IgD-negative memory B cell (primary cell): ENCODE data around the gene XCR1. TPM values are rescaled to one million over a fixed set of nuclear protein-coding genes. Genes with fewer than 3 reads are reported as not detected.
A peak's percentile ranks its signal among the peaks of the same experiment; 100 is the strongest.

Experiments
- H3K27ac Mint-ChIP-seq, 3 donors: one replicate each; pipeline ENCODE4 v1.8.0; 2020 to 2022; ENCODE audit warnings: mild to moderate bottlenecking in 3 of 3, mixed read lengths in 3 of 3, moderate library complexity in 1 of 3
- H3K27me3 Mint-ChIP-seq: one replicate; pipeline ENCODE4 v1.8.0; 2021; ENCODE audit warnings: mixed read lengths
- H3K36me3 Mint-ChIP-seq: one replicate; pipeline ENCODE4 v1.8.0; 2020; ENCODE audit warnings: mild to moderate bottlenecking, mixed read lengths
- H3K4me1 Mint-ChIP-seq, 3 donors: one replicate each; pipeline ENCODE4 v1.8.0; 2020 to 2022; ENCODE audit warnings: mixed read lengths in 3 of 3, mild to moderate bottlenecking in 1 of 3
- H3K4me3 Mint-ChIP-seq, 4 donors: one replicate each; pipeline ENCODE4 v1.8.0; 2020 to 2022; ENCODE audit warnings: mild to moderate bottlenecking in 4 of 4, mixed read lengths in 4 of 4, moderate library complexity in 3 of 4
- H3K9me3 Mint-ChIP-seq, 3 donors: one replicate each; pipeline ENCODE4 v1.8.0; 2020 to 2021; ENCODE audit warnings: mixed read lengths in 3 of 3, mild to moderate bottlenecking in 1 of 3
- polyA plus RNA-seq: library from polyadenylated mRNA; unstranded; fragments of 300-500 nt; fragmentation: Illumina TruSeq; gene quantifications from one replicate; pipeline ENCODE4 v1.2.3, GENCODE V29; 2021

The XCR1 gene
- polyA plus RNA-seq, 1 donor from 2014 or later, result not detected

DNA sequence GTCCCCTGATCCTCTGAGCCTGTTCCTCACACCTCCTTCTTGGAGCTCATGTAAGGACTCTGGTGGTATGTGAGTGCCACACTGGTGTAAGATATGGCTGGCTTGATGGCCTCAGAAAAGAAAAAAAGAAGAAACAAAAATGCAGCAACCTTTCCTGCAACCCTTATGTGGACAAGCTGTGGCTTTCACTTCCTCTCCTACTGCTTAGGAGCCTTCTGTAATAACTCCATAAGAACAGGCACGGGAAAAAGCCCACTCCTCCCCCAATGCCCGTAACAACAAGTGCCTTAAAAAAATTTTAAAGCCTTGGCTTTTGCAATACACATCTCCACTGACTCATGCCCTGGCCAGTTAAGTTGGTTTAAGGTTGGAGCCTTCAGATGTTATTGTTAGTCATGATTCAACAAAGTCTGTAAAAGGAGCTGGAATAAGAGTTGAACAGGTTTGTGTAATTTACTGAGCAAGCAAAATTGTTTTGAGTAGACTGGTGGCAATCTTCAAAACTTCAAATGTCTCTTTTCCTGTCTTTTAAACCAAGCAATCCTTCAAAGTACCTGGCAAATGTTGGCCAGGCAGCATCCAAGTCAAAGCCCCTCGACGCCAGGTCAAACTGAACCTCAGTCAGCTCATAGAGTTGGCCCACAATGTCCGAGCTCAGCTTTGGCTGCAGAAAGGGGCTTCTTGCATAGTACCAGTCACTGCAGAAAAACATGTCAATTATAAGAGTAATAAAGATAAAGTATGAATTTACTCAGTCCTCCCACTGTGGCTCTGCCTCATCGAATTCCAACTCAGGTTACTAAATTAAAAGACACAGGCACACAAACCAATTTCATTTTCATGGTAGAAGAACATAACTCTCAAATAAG, 54.5 kb downstream of the XCR1 start:
- Mint-ChIP-seq H3K36me3 (peaks cover 4% of the 10 kb centered on the region), H3K27ac (peak overlapping the region in 2 of 3 donors; percentile 53 to 78), H3K4me1 (peaks cover 6 to 14% (median 10%) of the 10 kb centered on the region in 3 donors), H3K9me3 (no peaks in the 10 kb centered on the region), H3K4me3 (peak overlapping the region in 1 of 4 donors; percentile 11), H3K27me3 (no peaks in the 10 kb centered on the region)

DNA sequence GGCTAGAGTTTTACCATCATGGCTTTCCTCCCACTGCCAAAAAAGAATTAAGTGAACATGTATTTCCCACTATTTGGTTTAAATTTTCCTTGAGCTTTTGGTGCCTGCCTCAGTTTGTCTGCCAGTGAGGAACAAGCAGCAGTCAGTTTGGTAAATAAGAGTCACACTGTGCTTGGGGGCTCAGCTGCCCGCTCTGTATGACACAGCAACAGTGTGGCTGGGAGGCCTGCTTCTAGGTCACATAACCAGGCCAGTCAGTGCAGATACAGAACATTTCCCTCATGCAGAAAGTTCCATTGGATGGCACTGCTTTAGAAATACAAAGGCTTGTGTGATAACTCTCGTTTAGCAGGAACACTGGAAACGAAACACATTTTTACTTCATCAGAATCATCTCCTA, 57.3 kb downstream of the XCR1 start:
- H3K36me3 Mint-ChIP-seq, result peaks cover 2% of the 10 kb centered on the region

GRCh38 chr3:45969116-45969515, 58.2 kb downstream of the XCR1 start:
- H3K27me3 Mint-ChIP-seq, result no peaks in the 10 kb centered on the region
- peaks cover 2% of the 10 kb centered on the region for H3K36me3 Mint-ChIP-seq
- H3K9me3 Mint-ChIP-seq, result no peaks in the 10 kb centered on the region
- H3K4me1 Mint-ChIP-seq, result peaks cover 6 to 14% (median 9%) of the 10 kb centered on the region in 3 donors
- H3K27ac Mint-ChIP-seq, result no peak overlapping the region
- no peak overlapping the region for H3K4me3 Mint-ChIP-seq

More for the DNA sequence above, 57.3 kb downstream of the XCR1 start:
- Mint-ChIP-seq H3K9me3 (no peaks in the 10 kb centered on the region), H3K4me1 (peaks cover 6 to 14% (median 10%) of the 10 kb centered on the region in 3 donors), H3K27ac (no peak overlapping the region), H3K27me3 (no peaks in the 10 kb centered on the region), H3K4me3 (no peak overlapping the region)

DNA sequence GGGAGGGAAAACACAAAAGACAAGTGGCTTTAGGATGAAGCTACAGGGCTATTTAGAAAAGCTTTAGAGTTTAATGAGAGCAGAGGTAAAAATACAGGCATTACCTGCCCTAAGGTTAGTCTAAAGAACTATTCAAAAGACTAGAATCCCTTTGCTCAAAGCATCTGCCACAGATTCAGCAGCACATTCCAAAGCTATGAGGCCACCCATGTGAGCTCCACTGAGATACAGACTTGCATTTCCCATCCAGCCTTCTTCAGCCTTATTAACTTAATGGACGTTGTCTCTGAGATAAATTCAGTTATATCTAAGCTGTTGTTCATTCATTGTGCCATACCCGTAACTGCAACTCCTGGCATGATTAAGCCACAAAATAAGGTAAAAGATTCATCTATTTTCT, 58.6 kb downstream of the XCR1 start:
- Mint-ChIP-seq H3K4me3 (no peak overlapping the region), H3K4me1 (peaks cover 6 to 14% (median 9%) of the 10 kb centered on the region in 3 donors), H3K9me3 (no peaks in the 10 kb centered on the region), H3K27ac (no peak overlapping the region), H3K27me3 (no peaks in the 10 kb centered on the region), H3K36me3 (peaks cover 2% of the 10 kb centered on the region)

DNA sequence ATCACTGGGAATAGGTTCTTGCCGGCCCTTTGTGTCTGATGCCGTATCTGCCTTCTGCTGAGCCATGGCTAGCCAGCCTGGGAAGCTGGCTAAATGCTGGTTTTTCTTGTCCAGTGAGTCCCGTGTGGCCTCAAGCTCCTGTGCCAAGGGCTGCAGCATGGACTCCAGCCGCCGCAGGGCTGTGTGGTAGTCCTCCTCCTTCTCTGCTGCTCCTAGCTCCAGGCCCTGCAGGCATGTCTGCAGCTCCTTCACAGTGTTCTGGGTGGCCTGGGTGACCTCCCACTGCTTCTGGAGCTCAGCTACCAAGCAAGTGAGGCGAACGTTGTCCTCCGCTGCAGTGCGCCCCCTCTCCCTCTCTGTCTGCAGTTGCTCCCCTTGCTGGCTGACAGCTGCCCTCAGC, 59.1 kb downstream of the XCR1 start:
- H3K4me1 Mint-ChIP-seq, result peaks cover 6 to 14% (median 9%) of the 10 kb centered on the region in 3 donors
- no peak overlapping the region for H3K4me3 Mint-ChIP-seq
- H3K27me3 Mint-ChIP-seq, result no peaks in the 10 kb centered on the region
- H3K36me3 Mint-ChIP-seq, result peaks cover 2% of the 10 kb centered on the region
- peak overlapping the region in 1 of 3 donors; percentile 88 for H3K27ac Mint-ChIP-seq
- H3K9me3 Mint-ChIP-seq, result no peaks in the 10 kb centered on the region

DNA sequence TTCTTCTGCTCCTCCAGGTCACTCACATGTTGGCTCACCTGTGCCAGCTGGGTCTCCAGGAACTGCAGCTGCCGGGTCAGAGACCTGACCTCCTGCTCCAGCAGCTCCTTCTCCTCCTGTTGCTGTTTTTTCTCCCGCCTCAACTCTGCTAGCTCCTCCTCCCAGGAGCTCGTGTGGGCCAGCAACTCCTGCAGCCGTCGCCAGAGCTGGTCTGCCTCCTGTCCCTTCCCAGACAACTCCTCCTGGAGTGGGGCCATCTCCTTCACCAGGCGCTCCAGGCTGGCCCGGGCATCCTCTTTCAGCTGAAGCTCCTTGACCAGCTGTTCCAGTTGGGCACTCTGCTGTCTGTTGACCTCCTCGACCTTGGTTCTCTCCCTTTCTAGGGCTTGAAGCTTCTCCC, 59.6 kb downstream of the XCR1 start:
- Mint-ChIP-seq H3K4me1 (peaks cover 6 to 13% (median 8%) of the 10 kb centered on the region in 3 donors), H3K27ac (no peak overlapping the region), H3K9me3 (no peaks in the 10 kb centered on the region), H3K27me3 (no peaks in the 10 kb centered on the region), H3K36me3 (peaks cover 2% of the 10 kb centered on the region), H3K4me3 (peak overlapping the region in 1 of 4 donors; percentile 63)

Other genes with a start within 250 kb of the XCR1 start
- gene SLC6A20, start 230.9 kb downstream of the XCR1 start, polyA plus RNA-seq, result 0.69 TPM
- gene LZTFL1, start 185.4 kb downstream of the XCR1 start, polyA plus RNA-seq, result 13.9 TPM
- gene CCR9, start 140.9 kb downstream of the XCR1 start, polyA plus RNA-seq, result 6.3 TPM
- gene CXCR6, start 84.0 kb downstream of the XCR1 start, polyA plus RNA-seq, result 0.69 TPM
- 3.3 TPM for gene FYCO1, start 31.7 kb downstream of the XCR1 start, polyA plus RNA-seq
- gene CCR1, start 180.8 kb upstream of the XCR1 start, polyA plus RNA-seq, result 5.8 TPM
- 0.15 TPM for gene CCR3, start 215.0 kb upstream of the XCR1 start, polyA plus RNA-seq